Effector memory CD4-positive, alpha-beta T cell (primary cell): Measurements from ENCODE around the gene EVI5.
"Not testable (repeated sequence)": the region's sequence is repeated elsewhere in the genome, so short reads cannot be mapped to it uniquely, and the experiment has no call there.

Source experiments
- DNase-seq, 3 donors: peaks; one replicate each; pipeline ENCODE4 v3.0.0-alpha.2; 2020
- H3K27ac ChIP-seq: 2 replicates; pipeline ENCODE4 v1.7.0; 2013; ENCODE audit warnings: mild to moderate bottlenecking, low read length, moderate library complexity; ENCODE audit not compliant: insufficient read depth, poor library complexity, severe bottlenecking
- H3K27me3 ChIP-seq: replicated peaks from 2 replicates; pipeline ENCODE4 v1.7.0; 2013; ENCODE audit warnings: mild to moderate bottlenecking, low read length; ENCODE audit not compliant: insufficient read depth, control insufficient read depth, poor library complexity, severe bottlenecking
- H3K36me3 ChIP-seq: 2 replicates; pipeline ENCODE4 v1.7.0; 2013; ENCODE audit warnings: mild to moderate bottlenecking, low read length, moderate library complexity; ENCODE audit not compliant: control insufficient read depth, insufficient read depth
- H3K4me1 ChIP-seq: 2 replicates; pipeline ENCODE4 v1.7.0; 2013; ENCODE audit warnings: low read length, mild to moderate bottlenecking; ENCODE audit not compliant: control insufficient read depth, insufficient read depth, poor library complexity, severe bottlenecking
- H3K4me3 ChIP-seq: 2 replicates; pipeline ENCODE4 v1.7.0; 2013; ENCODE audit warnings: low read length, low read depth, mild to moderate bottlenecking; ENCODE audit not compliant: insufficient read depth, poor library complexity, severe bottlenecking
- H3K9me3 ChIP-seq: 2 replicates; pipeline ENCODE4 v1.7.0; 2013; ENCODE audit warnings: mild to moderate bottlenecking, low read length, moderate library complexity; ENCODE audit not compliant: control insufficient read depth

Gene EVI5

DNA sequence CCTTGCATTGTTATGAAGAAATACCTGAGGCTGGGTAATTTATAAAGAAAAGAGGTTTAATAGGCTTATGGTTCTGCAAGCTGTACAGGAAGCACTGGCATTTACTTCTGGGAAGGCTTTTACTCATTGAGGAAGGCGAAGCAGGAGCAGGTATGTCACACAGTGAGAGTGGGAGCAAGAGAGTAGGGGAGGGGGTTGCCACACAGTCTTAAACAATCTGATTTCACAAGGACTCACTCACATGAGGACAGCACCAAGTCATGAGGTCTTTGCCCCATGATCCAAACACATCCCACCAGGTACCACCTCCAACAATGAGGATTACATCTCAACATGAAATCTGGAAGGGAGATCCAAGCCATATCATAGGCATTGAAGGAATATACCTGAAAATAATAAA is 127.2 kb downstream of the EVI5 start:
- Histone ChIP-seq H3K4me3 (no peak overlapping the region), H3K4me1 (no peaks in the 10 kb centered on the region), H3K9me3 (no peaks in the 10 kb centered on the region), H3K27ac (no peak overlapping the region), H3K36me3 (no peaks in the 10 kb centered on the region), H3K27me3 (no peaks in the 10 kb centered on the region)
- no peak for DNase-seq

DNA sequence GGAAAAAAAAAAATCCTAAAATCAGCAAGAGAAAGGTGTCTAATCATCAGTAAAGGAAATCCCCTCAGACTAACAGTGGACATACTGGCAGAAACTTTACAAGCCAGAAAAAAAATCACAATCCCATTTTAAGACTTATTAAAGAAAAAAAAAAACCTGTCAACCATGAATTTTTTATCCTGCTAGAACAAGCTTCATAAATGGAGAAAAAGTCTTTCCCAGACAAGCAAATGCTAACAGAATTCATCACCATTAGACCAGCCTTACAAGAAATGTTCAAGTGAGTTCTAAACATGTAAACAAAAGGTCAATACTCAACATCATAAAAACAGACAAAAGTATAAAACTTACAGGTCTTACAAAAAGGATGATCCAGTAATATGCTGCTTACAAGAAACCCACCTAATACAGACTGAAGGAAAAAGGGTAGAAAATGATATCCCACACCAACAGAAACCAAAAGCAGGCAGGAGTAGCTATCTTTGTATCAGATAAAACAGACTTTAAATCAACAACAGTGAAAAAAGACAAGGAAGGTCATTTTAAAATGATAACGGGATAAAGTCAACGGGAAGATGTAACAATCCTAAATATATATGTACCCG is 129.6 kb downstream of the EVI5 start:
- no peaks in the 10 kb centered on the region for H3K9me3 ChIP-seq
- DNase-seq, result no peak
- H3K4me3 ChIP-seq, result no peak overlapping the region
- no peaks in the 10 kb centered on the region for H3K4me1 ChIP-seq
- H3K36me3 ChIP-seq, result no peaks in the 10 kb centered on the region
- no peak overlapping the region for H3K27ac ChIP-seq
- H3K27me3 ChIP-seq, result no peaks in the 10 kb centered on the region

DNA sequence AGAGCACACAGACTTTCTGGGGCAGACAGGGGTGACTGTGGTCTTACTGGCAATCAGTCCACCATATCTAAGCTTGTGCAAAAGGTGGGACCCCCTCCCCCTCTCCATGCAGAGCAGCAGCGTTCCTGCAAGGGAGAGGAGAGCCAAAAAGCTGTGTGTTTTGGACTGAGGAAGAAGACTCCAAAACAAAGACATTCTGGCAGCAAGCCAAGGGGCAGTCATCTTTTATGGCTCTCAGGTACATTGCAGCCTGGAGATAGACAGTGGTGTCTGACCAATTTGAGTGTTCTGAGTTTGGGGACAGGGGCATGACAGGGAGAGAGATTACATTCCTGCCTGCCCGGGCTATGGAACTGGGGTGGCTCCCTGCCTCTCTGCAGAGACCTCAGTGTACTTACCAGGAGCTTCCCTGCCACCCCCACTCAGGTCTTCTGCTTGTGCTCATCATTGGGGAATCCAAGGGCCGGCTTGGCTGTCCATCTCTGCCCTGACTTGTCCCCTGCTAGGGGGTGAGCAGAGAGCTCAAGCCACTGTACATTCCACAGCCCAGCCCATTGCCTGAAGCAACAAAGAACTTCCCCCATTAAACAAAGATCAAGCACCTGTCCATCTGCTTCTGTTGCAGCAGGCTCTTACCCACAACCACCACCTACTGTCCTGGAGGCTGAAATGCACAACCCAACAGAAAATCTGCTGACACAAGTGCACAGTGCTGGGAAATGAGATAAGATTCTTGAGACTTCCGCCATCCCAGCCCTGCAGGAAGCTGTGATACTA is 131.1 kb downstream of the EVI5 start:
- DNase-seq, result no peak
- Histone ChIP-seq H3K36me3 (no peaks in the 10 kb centered on the region), H3K4me1 (no peaks in the 10 kb centered on the region), H3K27me3 (no peaks in the 10 kb centered on the region), H3K9me3 (no peaks in the 10 kb centered on the region), H3K27ac (no peak overlapping the region), H3K4me3 (no peak overlapping the region)

DNA sequence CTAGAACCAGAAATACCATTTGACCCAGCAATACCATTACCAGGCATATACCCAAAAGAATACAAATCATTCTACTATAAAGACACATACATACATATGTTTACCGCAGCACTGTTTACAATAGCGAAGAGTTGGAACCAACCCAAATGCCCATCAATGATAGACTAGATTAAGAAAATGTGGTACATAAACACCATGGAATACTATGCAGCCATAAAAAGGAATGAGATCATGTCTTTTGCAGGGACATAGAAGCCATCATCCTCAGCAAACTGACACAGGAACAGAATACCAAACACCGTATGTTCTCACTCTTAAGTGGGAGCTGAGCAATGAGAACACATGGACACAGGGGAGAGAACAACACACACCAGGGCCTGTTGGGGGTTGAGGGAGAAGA is 144.2 kb downstream of the EVI5 start:
- H3K27ac ChIP-seq, H3K36me3 ChIP-seq, H3K27me3 ChIP-seq, H3K4me3 ChIP-seq, DNase-seq, H3K9me3 ChIP-seq, H3K4me1 ChIP-seq: not testable (repeated sequence)

DNA sequence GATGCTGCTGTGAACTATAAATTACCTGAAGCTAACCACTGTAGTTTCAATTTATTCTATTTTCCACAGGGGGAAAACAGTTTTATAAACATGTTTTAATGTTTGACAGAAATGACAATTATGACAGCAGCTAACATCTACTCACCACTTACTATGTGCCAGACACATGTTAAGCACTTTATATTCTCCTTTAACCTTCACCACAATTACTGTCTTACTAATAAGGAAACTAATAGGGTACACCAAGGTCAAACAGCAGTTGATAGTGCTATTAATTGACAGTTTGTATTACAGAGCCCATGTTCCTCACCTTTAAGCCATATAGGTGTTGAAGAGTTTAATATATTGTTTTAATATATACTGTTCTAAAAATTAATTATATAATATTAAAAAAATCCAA is 146.4 kb downstream of the EVI5 start:
- no peak overlapping the region for H3K4me3 ChIP-seq
- no peak for DNase-seq
- no peaks in the 10 kb centered on the region for H3K27me3 ChIP-seq
- H3K9me3 ChIP-seq, result no peaks in the 10 kb centered on the region
- H3K36me3 ChIP-seq, result no peaks in the 10 kb centered on the region
- no peak overlapping the region for H3K27ac ChIP-seq
- H3K4me1 ChIP-seq, result no peaks in the 10 kb centered on the region

DNA sequence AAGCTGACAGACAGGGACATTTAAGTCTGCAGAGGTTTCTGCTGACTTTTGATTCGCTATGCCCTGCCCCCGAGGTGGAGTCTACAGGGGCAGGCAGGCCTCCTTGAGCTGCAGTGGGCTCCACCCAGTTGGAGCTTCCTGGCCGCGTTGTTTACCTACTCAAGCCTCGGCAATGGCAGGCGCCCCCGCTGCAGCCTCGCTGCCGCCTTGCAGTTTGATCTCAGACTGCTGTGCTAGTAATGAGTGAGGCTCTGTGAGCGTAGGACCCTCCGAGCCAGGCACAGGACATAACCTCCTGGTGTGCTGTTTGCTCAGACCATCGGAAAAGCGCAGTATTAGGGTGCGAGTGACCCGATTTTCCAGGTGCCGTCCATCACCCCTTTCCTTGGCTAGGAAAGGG is 149.7 kb downstream of the EVI5 start:
- not testable (repeated sequence) for H3K27ac ChIP-seq, H3K27me3 ChIP-seq, H3K4me3 ChIP-seq, H3K36me3 ChIP-seq, DNase-seq, H3K9me3 ChIP-seq, H3K4me1 ChIP-seq

DNA sequence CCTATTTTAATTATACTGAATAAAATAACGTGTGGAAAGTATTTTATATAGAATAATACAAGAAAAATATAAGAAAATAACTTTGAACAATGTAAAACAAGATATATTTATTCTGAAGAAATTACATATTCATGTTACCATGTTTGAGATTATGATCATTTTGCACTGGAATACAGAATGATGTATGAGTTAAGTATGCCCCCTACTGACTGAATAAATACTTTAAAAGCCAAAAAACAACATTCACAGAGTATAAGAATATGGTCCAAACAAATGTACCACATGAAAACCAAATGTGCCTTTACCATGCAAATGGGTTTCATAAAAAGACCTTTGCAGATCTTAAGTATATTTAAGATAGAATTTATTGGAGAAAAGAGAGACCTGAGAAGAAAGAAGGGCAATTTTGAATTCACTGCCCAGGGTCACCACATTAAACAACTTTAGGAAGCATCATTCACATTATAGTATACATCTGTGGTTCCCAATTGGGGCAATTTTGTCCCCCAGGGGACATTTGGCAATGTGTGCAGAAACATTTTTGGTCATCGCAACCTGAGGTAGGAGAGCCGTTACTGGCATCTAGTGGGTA is 161.6 kb downstream of the EVI5 start:
- H3K27me3 ChIP-seq, result no peaks in the 10 kb centered on the region
- no peak overlapping the region for H3K4me3 ChIP-seq
- DNase-seq, result no peak
- H3K36me3 ChIP-seq, result no peaks in the 10 kb centered on the region
- H3K9me3 ChIP-seq, result no peaks in the 10 kb centered on the region
- no peak overlapping the region for H3K27ac ChIP-seq
- no peaks in the 10 kb centered on the region for H3K4me1 ChIP-seq

DNA sequence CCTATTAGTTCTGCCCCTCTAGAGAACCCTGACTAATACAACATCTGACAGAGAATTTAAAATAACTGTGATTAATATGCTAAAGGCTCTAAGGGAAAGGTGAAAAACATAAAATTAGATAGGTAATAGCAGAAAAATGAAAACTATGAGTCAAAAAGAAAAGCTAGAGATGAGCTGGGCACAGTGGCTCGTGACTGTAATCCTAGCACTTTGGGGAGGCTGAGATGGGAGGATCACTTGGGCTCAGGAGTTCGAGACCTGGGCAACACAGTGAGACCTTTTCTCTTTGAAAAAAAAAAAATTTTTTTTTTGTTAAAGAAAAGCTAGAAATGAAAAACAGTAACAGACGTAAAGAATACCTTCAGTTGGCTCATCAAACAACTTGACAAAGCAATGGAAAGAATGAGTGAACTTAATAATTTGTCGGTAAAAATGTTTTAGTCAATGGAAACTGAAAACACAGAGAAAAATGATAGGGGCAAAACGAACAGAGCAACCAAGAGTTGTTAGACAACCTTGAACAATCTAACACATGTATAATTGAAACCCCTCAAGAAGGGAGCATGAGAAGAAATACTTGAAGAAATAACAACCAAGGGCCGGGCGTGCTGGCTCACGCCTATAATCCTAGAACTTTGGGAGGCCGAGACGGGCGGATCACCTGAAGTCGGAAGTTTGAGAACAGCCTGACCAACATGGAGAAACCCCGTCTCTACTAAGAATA is 165.3 kb downstream of the EVI5 start:
- no peak for DNase-seq
- no peaks in the 10 kb centered on the region for H3K9me3 ChIP-seq
- H3K4me1 ChIP-seq, result no peaks in the 10 kb centered on the region
- H3K36me3 ChIP-seq, result no peaks in the 10 kb centered on the region
- H3K27ac ChIP-seq, result no peak overlapping the region
- H3K4me3 ChIP-seq, result no peak overlapping the region
- no peaks in the 10 kb centered on the region for H3K27me3 ChIP-seq

DNA sequence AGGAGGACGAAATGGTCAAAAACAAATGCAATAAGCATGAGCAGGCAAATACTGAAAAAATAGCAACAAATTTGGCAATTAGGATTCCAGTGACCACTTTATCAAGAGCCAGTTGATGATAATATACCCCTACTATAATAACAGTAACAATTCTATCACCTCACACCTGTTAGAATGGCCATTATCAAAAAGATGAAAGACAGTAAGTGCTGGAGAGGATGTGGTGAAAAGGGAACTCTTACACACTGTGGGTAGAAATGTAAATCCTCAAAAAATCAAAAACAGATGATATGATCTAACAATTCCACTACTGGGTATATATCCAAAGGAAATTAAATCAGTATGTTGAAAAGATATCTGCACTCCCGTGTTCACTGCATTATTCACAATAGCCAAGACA is 183.9 kb downstream of the EVI5 start:
- Histone ChIP-seq H3K9me3 (no peaks in the 10 kb centered on the region), H3K4me3 (no peak overlapping the region), H3K27ac (no peak overlapping the region), H3K4me1 (no peaks in the 10 kb centered on the region), H3K36me3 (no peaks in the 10 kb centered on the region), H3K27me3 (no peaks in the 10 kb centered on the region)
- DNase-seq, result no peak

DNA sequence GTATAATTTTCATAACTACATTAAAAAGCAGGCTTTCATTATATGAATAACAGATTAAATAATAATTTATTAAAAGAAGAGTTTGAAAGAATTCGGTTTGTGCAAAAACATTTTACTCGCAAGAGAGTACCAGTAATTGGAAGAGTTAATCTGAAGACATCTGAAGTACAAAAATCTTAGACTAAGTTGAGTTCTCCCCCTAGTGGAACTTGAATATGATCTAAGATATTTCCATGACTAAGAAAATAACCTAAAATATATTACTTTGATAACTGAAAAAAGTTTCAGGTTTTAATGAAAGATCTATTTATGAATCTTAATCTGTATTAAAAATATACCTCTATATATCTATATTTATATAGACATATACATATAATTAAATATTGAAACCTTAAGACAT is 185.7 kb downstream of the EVI5 start:
- no peaks in the 10 kb centered on the region for H3K4me1 ChIP-seq
- H3K36me3 ChIP-seq, result no peaks in the 10 kb centered on the region
- no peak overlapping the region for H3K4me3 ChIP-seq
- no peaks in the 10 kb centered on the region for H3K9me3 ChIP-seq
- DNase-seq, result no peak
- no peak overlapping the region for H3K27ac ChIP-seq
- no peaks in the 10 kb centered on the region for H3K27me3 ChIP-seq
